ENCODE measurements around the gene SPTBN1.
A peak's percentile ranks its signal among the peaks of the same experiment; 100 is the strongest.

SPTBN1 gene

GRCh38 chr2:54615832-54616534, 159.9 kb downstream of the SPTBN1 start:
- DNase-seq: no peak

- no peak for DNase-seq
Observed at GRCh38 chr2:54617409-54617808, 161.3 kb downstream of the SPTBN1 start.

GRCh38 chr2:54618646-54619565, 162.8 kb downstream of the SPTBN1 start:
- DNase-seq: no peak

- peak in 1 of 3 experiments; percentile 69 for DNase-seq
Observed at GRCh38 chr2:54619660-54620231, 163.6 kb downstream of the SPTBN1 start.

GRCh38 chr2:54620948-54621347, 164.8 kb downstream of the SPTBN1 start:
- no peak for DNase-seq

GRCh38 chr2:54624591-54625071, 168.5 kb downstream of the SPTBN1 start:
- peak in 1 of 3 experiments; percentile 22 for DNase-seq

GRCh38 chr2:54626131-54626530, 170.0 kb downstream of the SPTBN1 start:
- no peak for DNase-seq

GRCh38 chr2:54626884-54627283, 170.8 kb downstream of the SPTBN1 start:
- no peak for DNase-seq

- no peak for DNase-seq
Observed at GRCh38 chr2:54627973-54628372, 171.8 kb downstream of the SPTBN1 start.

- DNase-seq: peak in 1 of 3 experiments; percentile 79
Observed at GRCh38 chr2:54628418-54628817, 172.3 kb downstream of the SPTBN1 start.

GRCh38 chr2:54628957-54629356, 172.8 kb downstream of the SPTBN1 start:
- no peak for DNase-seq

GRCh38 chr2:54629390-54629789, 173.3 kb downstream of the SPTBN1 start:
- no peak for DNase-seq

GRCh38 chr2:54629914-54630857, 174.1 kb downstream of the SPTBN1 start:
- no peak for DNase-seq

- no peak for DNase-seq
Observed at GRCh38 chr2:54630858-54631497, 174.9 kb downstream of the SPTBN1 start.

- no peak for DNase-seq
Observed at GRCh38 chr2:54631755-54632154, 175.6 kb downstream of the SPTBN1 start.

GRCh38 chr2:54632733-54633692, 176.9 kb downstream of the SPTBN1 start:
- no peak for DNase-seq

- DNase-seq: peak in 1 of 3 experiments; percentile 39
Observed at GRCh38 chr2:54634021-54634420, 177.9 kb downstream of the SPTBN1 start.

- peak in 1 of 3 experiments; percentile 82 for DNase-seq
Observed at GRCh38 chr2:54634564-54635511, 178.7 kb downstream of the SPTBN1 start.

- DNase-seq: no peak
Observed at GRCh38 chr2:54635554-54636152, 179.5 kb downstream of the SPTBN1 start.

All from NCI-H1417 (cell line).